Measurements from ENCODE around the gene ABHD5. TPM values are rescaled to one million over a fixed set of nuclear protein-coding genes. Genes with fewer than 3 reads are reported as not detected.

Gene ABHD5
- total and polyA plus RNA-seq, 2 of the 8 experiments (the other 6 are each of a cell fraction or from before 2014, with no cell fraction given) = 10.5 to 16.4 TPM

- Histone ChIP-seq H4K8ac (ENCODE audit: extremely low read depth, insufficient read depth, low read length) (no peak overlapping the region), H2BK20ac (ENCODE audit: low read length) (no peak overlapping the region), H4K20me1 (replicated peaks in 1 of 2; ENCODE audit: control insufficient read depth in 1 of 2, insufficient read depth in 2 of 2, low read length in 2 of 2) (no peaks in the 10 kb centered on the region), H2BK12ac (ENCODE audit: low read depth, low read length) (no peak overlapping the region), H3K23me2 (ENCODE audit: low read depth, low read length) (no peaks in the 10 kb centered on the region), H2BK120ac (replicated peaks; ENCODE audit: low read depth, low read length) (no peak overlapping the region), H3K4me1 (replicated peaks in 1 of 4; ENCODE audit: control insufficient read depth in 3 of 4, insufficient read depth in 4 of 4, low read length in 3 of 4) (peaks cover 0 to 10% (median 4%) of the 10 kb centered on the region in 4 experiments; a peak in 4 of 7 replicates), H2AK5ac (ENCODE audit: low read depth, low read length) (no peak overlapping the region), H3K9me3 (ENCODE audit: insufficient read depth in 2 of 2, low read depth in 1 of 2, low read length in 1 of 2) (no peaks in the 10 kb centered on the region), H3K4me2 (ENCODE audit: insufficient read depth in 1 of 2, low read depth in 2 of 2, low read length in 2 of 2) (no peak overlapping the region), H3K27ac (ENCODE audit: low read depth, low read length) (no peak overlapping the region), H4K91ac (replicated peaks; ENCODE audit: insufficient read length, low read length) (no peak overlapping the region), H3K18ac (ENCODE audit: extremely low read depth, low read length) (no peak overlapping the region), H3K79me2 (ENCODE audit: control insufficient read depth in 1 of 2, insufficient read depth in 2 of 2, low read length in 2 of 2) (no peaks in the 10 kb centered on the region), H3K36me3 (ENCODE audit: control insufficient read depth in 2 of 4, insufficient read depth in 4 of 4, low read length in 3 of 4) (no peaks in the 10 kb centered on the region), H3K9ac (replicated peaks in 1 of 4; ENCODE audit: extremely low read depth in 1 of 4, low read depth in 3 of 4, low read length in 3 of 4) (no peak overlapping the region), H3K23ac (ENCODE audit: insufficient read length) (no peak overlapping the region), H2AFZ (ENCODE audit: low read length) (no peak overlapping the region), H3K4me3 (ENCODE audit: extremely low read depth in 1 of 4, insufficient read depth in 2 of 4, low read depth in 3 of 4, low read length in 4 of 4) (no peak overlapping the region), H3K56ac (replicated peaks; ENCODE audit: insufficient read length, low read depth, low read length) (no peak overlapping the region), H2BK5ac (ENCODE audit: low read depth, low read length) (no peak overlapping the region), H2BK15ac (ENCODE audit: low read length) (no peak overlapping the region), H3K4ac (replicated peaks; ENCODE audit: insufficient read length, low read depth, low read length) (no peak overlapping the region), H3K27me3 (replicated peaks in 1 of 4; ENCODE audit: control insufficient read depth in 3 of 4, extremely low read depth in 1 of 4, insufficient read depth in 3 of 4, low read length in 3 of 4) (no peaks in the 10 kb centered on the region), H4K5ac (ENCODE audit: insufficient read length, low read depth, low read length) (no peak overlapping the region), H3K14ac (ENCODE audit: insufficient read length) (no peak overlapping the region), H3K79me1 (ENCODE audit: low read depth, low read length) (no peaks in the 10 kb centered on the region)
- WGBS, 2 experiments (ENCODE audit: extremely low coverage in 1 of 2, insufficient coverage in 1 of 2, insufficient read length in 1 of 2, insufficient replicate concordance in 2 of 2, low coverage in 1 of 2, low lambda C conversion rate in 2 of 2, missing lambda C conversion rate in 1 of 2) = 94% methylated on average over 1 of the region's 1 CpG; no CpG with 5 or more reads in 1 of the 2 experiments
- POLR2A ChIA-PET (ENCODE audit: partially characterized antibody) = no interaction called here
- FAIRE-seq = no peak
- CTCF ChIA-PET (ENCODE audit: partially characterized antibody) = interaction anchor here (1.3 to 1.7 kb wide), 2 partner anchors 10 to 47 kb away, joined by 3 to 7 read pairs; no protein-coding TSS in a partner anchor
- TF ChIP-seq CTCF (IDR thresholded peaks at IDR 0.05; ENCODE audit: control extremely low read depth in 1 of 3, insufficient read depth in 1 of 3, low read depth in 1 of 3, low read length in 3 of 3) = no peak
- no peak for TF ChIP-seq CHD2 (IDR thresholded peaks at IDR 0.05; ENCODE audit: low read length)
- TF ChIP-seq TBP (IDR thresholded peaks at IDR 0.05; ENCODE audit: low read depth, low read length) = no peak
- no peak for TF ChIP-seq E2F6 (IDR thresholded peaks at IDR 0.05)
- no peak for TF ChIP-seq JUND (IDR thresholded peaks at IDR 0.05; ENCODE audit: low read length)
- DNase-seq (ENCODE audit: low read depth in 1 of 2, low spot score in 2 of 2) = no peak
Measured at GRCh38 chr3:43650345-43650744, 40.4 kb upstream of the ABHD5 start.
